ENCODE results near the gene MKX. TPM values are rescaled to one million over a fixed set of nuclear protein-coding genes. Genes with fewer than 3 reads are reported as not detected.

Gene MKX
- total RNA-seq, 1 donor from 2014 or later: 0.29 TPM

GRCh38 chr10:27660268-27660667 is 85.4 kb downstream of the MKX start:
- no peak overlapping the region for H3K27ac Mint-ChIP-seq
- H3K4me1 Mint-ChIP-seq (ENCODE audit: unreplicated experiment): peaks cover 15% of the 10 kb centered on the region
- no peak for DNase-seq (ENCODE audit: extremely low spot score, unreplicated experiment)
- peaks cover 23% of the 10 kb centered on the region for H3K27me3 Mint-ChIP-seq
- H3K4me3 Mint-ChIP-seq: no peak overlapping the region
- H3K9me3 Mint-ChIP-seq: no peaks in the 10 kb centered on the region
- H3K36me3 Mint-ChIP-seq: no peaks in the 10 kb centered on the region
- TF ChIP-seq, protein P1, sequence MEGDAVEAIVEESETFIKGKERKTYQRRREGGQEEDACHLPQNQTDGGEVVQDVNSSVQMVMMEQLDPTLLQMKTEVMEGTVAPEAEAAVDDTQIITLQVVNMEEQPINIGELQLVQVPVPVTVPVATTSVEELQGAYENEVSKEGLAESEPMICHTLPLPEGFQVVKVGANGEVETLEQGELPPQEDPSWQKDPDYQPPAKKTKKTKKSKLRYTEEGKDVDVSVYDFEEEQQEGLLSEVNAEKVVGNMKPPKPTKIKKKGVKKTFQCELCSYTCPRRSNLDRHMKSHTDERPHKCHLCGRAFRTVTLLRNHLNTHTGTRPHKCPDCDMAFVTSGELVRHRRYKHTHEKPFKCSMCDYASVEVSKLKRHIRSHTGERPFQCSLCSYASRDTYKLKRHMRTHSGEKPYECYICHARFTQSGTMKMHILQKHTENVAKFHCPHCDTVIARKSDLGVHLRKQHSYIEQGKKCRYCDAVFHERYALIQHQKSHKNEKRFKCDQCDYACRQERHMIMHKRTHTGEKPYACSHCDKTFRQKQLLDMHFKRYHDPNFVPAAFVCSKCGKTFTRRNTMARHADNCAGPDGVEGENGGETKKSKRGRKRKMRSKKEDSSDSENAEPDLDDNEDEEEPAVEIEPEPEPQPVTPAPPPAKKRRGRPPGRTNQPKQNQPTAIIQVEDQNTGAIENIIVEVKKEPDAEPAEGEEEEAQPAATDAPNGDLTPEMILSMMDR (conservative IDR thresholded peaks at IDR 0.05): no peak

DNA sequence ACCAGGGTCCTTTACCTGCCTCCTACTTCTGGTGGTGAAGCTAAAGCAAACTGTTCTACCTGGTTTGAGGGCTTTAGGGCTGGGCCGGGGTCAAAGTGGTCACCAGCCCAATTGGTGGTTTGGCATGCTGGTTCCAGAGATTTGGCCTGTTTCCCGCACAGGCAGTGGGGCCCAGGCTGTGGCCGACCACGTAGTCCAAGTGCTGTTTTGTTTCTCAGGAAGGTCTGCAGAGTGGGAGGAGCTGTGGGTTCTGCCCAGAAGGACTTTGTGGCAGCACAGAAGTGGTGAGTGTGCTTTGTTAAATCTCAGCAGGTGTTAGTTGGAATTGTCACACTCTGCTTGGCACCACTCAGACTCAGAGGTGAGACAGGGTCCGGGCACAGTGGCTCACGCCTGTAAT is 85.8 kb downstream of the MKX start:
- DNase-seq (ENCODE audit: extremely low spot score, unreplicated experiment): no peak
- peaks cover 15% of the 10 kb centered on the region for H3K4me1 Mint-ChIP-seq (ENCODE audit: unreplicated experiment)
- H3K27ac Mint-ChIP-seq: no peak overlapping the region
- H3K9me3 Mint-ChIP-seq: no peaks in the 10 kb centered on the region
- no peak overlapping the region for H3K4me3 Mint-ChIP-seq
- TF ChIP-seq, protein P1 (conservative IDR thresholded peaks at IDR 0.05): no peak
- no peaks in the 10 kb centered on the region for H3K36me3 Mint-ChIP-seq
- H3K27me3 Mint-ChIP-seq: peaks cover 18% of the 10 kb centered on the region

DNA sequence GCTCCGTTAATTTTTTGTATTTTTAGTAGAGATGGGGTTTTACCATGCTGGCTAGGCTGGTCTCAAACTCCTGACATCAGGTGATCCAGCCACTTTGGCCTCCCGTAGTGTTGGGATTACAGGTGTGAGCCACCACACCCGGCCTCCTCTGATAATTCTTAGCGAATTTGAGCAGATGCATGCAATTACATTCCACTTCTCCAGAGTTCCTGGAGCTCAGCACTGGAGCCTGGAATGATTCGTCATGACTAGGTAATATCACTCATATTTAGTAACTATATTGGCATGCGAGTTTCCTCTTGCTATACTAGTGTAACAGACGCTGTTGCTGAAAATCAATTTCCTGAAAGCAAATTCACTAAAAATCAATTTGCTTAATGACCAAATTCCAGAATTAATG is 86.8 kb downstream of the MKX start:
- peaks cover 15% of the 10 kb centered on the region for H3K4me1 Mint-ChIP-seq (ENCODE audit: unreplicated experiment)
- peaks cover 9% of the 10 kb centered on the region for H3K27me3 Mint-ChIP-seq
- no peak overlapping the region for H3K4me3 Mint-ChIP-seq
- TF ChIP-seq, protein P1 (conservative IDR thresholded peaks at IDR 0.05): no peak
- H3K9me3 Mint-ChIP-seq: no peaks in the 10 kb centered on the region
- DNase-seq (ENCODE audit: extremely low spot score, unreplicated experiment): no peak
- no peak overlapping the region for H3K27ac Mint-ChIP-seq
- H3K36me3 Mint-ChIP-seq: no peaks in the 10 kb centered on the region

DNA sequence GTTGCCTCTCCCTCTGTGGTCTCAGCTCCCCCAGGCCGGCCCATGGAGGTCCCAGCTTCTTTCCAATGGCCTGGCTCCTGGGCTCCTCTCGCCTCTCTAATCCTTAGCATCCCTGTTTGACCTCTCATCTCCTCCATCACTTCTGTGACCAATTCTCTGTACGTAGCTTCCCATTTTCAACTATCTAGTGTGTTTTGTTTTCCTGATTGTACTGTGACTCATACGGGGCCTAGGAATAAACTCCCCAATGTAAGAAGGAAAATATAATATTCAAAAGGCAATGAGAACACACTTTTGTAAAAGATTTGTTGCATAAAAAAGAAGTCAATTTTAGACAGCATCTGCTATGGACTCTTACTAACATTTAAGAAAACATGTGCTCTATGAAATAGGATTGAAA is 90.3 kb downstream of the MKX start:
- no peak overlapping the region for H3K27ac Mint-ChIP-seq
- H3K36me3 Mint-ChIP-seq: no peaks in the 10 kb centered on the region
- H3K27me3 Mint-ChIP-seq: peaks cover 11% of the 10 kb centered on the region
- DNase-seq (ENCODE audit: extremely low spot score, unreplicated experiment): no peak
- H3K9me3 Mint-ChIP-seq: peaks cover 4% of the 10 kb centered on the region
- TF ChIP-seq, protein P1 (conservative IDR thresholded peaks at IDR 0.05): no peak
- H3K4me1 Mint-ChIP-seq (ENCODE audit: unreplicated experiment): peaks cover 11% of the 10 kb centered on the region
- H3K4me3 Mint-ChIP-seq: no peak overlapping the region

- Mint-ChIP-seq H3K27me3 (peaks cover 11% of the 10 kb centered on the region), H3K4me1 (ENCODE audit: unreplicated experiment) (peaks cover 8% of the 10 kb centered on the region), H3K9me3 (peaks cover 4% of the 10 kb centered on the region), H3K36me3 (no peaks in the 10 kb centered on the region), H3K27ac (no peak overlapping the region), H3K4me3 (no peak overlapping the region)
- no peak for DNase-seq (ENCODE audit: extremely low spot score, unreplicated experiment)
- TF ChIP-seq, protein P1 (conservative IDR thresholded peaks at IDR 0.05): no peak
Measured at GRCh38 chr10:27654284-27654683, 91.3 kb downstream of the MKX start.

DNA sequence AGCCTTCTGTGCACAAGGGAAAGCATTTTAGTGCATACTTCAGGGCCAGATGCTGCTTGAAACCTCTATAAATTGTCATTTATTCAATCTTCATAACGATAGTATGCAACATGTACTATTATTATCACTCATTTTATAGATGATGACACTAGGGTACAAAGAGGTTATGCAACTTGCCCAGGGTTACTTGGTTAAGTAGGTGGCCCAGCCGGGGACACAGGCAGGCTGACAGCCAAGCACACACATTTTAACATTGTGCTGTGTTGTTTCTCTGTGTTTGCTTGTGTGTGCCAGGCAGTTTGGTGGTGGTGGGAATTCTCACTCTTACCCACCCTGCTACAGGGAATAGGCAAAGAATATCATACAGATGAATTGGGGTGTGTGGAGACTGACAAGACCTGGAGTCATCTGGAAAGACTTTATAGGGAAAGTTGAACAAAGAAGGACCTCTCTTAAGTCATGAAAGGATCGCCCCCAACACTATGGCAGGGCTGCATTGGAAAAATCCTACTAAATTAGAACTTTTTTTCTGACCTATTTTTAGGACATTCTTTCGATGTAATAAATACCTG is 98.9 kb downstream of the MKX start:
- no peaks in the 10 kb centered on the region for H3K36me3 Mint-ChIP-seq
- DNase-seq (ENCODE audit: extremely low spot score, unreplicated experiment): no peak
- H3K27ac Mint-ChIP-seq: no peak overlapping the region
- no peaks in the 10 kb centered on the region for H3K4me1 Mint-ChIP-seq (ENCODE audit: unreplicated experiment)
- no peaks in the 10 kb centered on the region for H3K27me3 Mint-ChIP-seq
- no peaks in the 10 kb centered on the region for H3K9me3 Mint-ChIP-seq
- no peak overlapping the region for H3K4me3 Mint-ChIP-seq
- TF ChIP-seq, protein P1 (conservative IDR thresholded peaks at IDR 0.05): no peak

All from type B pancreatic cell (in vitro differentiated cells).